GM12872 (cell line): ENCODE results near the gene UAP1L1.
A peak's percentile ranks its signal among the peaks of the same experiment; 100 is the strongest.

Experiments used
- CTCF ChIP-seq: IDR thresholded peaks from 3 replicates; pipeline ENCODE4 v1.5.1; 2011; ENCODE audit warnings: low read depth, mild to moderate bottlenecking, low read length, moderate library complexity; ENCODE audit not compliant: insufficient read depth

UAP1L1 gene

GRCh38 chr9:137045294-137046087, 31.8 kb upstream of the UAP1L1 start:
- TF ChIP-seq CTCF = no peak

DNA sequence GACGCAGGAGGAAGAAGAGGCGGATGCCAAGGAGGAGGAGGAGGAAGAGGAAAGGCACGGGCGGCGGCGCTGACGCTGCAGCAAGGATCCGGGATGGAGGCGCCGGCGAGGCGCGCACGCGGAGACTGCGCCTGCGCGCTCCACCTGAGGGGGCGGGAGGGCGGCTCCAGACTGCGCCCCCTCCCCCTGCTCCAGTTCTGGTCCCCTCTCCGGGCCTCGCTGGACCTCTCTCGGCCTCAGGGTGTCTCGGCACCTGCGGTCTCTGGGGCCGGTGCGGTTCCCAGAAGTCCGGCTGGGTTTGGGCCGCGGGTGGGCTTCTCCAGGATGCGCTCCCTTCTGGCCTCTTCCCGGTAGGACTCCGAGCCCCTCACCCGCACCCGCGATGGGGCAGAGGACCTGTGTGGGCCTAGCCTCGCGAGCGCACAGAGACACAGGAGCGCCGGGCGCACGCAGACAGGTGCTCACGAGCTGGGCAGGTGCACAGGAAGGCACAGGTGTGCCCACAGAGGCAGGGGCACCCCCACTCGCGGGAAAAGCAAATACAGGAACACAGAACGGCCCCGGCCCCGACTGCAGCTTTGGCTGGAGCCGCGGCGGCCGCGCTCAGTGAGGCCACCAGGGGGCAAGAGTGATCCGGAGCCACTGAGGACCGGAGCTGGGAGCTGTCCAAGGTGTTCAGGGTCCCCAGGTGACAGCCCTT, 31.1 kb upstream of the UAP1L1 start, which contains the start of gene NPDC1:
Gene NPDC1 (minus strand): TSS at position 90 of the 700 bp plus-strand sequence. CDS start 188 bp downstream, outside the sequence.
- TF ChIP-seq CTCF = peak; percentile 94

DNA sequence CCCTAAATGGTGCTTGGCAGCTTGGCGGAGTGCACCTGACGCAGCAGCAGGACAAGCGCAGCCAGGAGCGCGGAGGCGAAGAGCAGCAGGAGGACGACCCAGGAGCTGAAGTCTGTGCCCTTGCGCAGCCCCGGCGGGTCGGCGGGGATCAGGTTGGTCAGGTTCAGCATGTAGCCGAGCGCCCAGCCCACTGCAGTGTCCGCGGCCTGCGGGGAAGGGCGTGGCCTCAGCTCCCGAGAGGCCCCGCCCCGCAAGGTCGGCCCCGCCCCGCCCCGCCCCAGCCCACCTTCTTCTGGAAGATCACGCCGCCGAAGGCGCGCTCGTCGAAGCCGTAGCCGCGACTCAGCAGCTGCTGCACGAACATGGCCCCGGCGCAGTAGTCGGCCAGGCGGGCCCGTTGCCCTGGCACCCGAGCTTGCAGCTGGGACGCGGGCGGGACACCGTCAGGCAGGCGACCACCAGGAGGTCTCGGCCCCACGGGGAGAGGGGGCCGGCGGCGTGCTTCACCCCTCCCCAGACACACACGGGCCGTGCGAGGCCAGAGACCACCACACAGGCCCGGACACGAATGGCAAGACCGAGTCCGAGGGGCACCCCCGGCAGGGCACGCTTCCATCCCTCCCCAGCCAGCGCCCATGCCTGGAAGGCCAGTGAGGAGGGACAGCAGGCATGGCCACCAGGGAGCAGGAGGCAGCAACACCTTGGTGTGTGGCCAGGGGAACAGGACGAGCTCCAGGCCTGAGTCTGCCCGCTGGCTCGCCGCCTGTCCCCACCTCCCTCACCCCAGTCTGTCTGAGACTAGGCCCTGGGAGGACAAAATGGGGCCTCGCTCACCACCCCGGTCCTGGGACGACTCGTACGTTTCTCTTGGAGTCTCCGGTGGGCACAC, 28.4 kb upstream of the UAP1L1 start:
- no peak for TF ChIP-seq CTCF

GRCh38 chr9:137049544-137050449, 27.5 kb upstream of the UAP1L1 start:
- peak; percentile 57 for TF ChIP-seq CTCF

DNA sequence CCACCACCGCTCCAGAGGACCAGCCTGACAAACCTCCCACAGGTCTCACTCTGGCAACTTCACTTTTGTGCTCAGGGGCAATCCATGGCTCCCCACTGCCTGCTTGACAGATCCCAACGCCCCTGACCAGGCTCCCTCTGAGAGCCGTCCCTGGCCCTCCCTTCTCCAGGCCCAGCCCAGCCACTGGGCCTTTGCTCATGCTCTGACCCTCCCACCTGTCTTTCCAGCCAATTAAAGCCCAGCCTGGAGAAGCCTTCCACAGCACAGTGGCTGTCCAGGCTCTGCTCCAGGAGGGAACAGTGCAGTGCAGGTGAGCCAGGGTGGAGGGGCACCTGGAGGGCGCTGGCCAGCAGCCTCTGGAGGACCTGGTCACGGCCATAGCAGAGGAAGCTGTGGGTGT, 26.7 kb upstream of the UAP1L1 start:
- no peak for TF ChIP-seq CTCF

DNA sequence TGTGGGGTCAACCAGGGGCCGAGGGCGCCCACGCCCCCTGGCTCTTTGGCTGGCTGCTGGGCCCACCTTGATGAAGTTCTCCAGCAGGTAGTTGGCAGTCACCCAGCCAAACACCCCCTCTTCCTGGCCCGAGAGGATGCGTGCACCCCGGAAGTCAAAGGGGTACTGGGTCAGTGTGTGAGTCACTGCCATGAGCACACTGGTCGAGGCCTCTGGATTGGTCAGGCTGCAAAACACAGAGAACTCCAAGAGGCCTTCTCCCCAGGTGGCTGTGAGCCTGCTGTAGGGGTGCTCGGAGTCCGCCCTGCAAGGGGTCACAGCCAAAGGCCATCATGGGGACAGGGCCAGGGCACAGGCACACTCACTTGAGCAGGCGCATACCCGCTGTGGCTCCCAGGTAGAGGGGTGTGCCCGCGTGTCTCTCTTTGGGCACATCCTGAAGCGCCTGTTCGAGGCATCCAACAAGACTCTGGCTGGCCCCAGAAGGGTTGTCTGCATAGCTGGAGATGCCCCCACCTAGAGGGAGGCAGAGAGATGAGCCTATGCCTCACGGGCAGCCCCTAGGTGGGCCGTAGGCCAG, 26.1 kb upstream of the UAP1L1 start:
- TF ChIP-seq CTCF = no peak
